GM12874 (cell line): ENCODE measurements around the gene SPATA32.

ENCODE experiments used
- CTCF ChIP-seq: IDR thresholded peaks from 2 replicates; pipeline ENCODE4 v1.5.1; 2011; ENCODE audit warnings: low read depth, mild to moderate bottlenecking, control low read depth, low read length, moderate library complexity; ENCODE audit not compliant: insufficient read depth

SPATA32 gene

GRCh38 chr17:45307290-45308015 lies 45.6 kb upstream of the SPATA32 start:
- no peak for TF ChIP-seq CTCF

GRCh38 chr17:45306623-45307022 lies 44.7 kb upstream of the SPATA32 start:
- no peak for TF ChIP-seq CTCF

- TF ChIP-seq CTCF = no peak
Measured at GRCh38 chr17:45306094-45306493, 44.2 kb upstream of the SPATA32 start.

- no peak for TF ChIP-seq CTCF
Measured at GRCh38 chr17:45305530-45306087, 43.7 kb upstream of the SPATA32 start.

GRCh38 chr17:45302649-45303173 lies 40.8 kb upstream of the SPATA32 start:
- TF ChIP-seq CTCF = no peak

GRCh38 chr17:45301674-45302073 lies 39.8 kb upstream of the SPATA32 start:
- TF ChIP-seq CTCF = no peak

GRCh38 chr17:45300060-45300751 lies 38.3 kb upstream of the SPATA32 start:
- 0 out of 2 replicates have a peak, but pooled peaks have one; percentile 8 for TF ChIP-seq CTCF
